Neuronal stem cell (in vitro differentiated cells): ENCODE measurements around the gene TEKT3.

Experiments
- DNase-seq: peaks from one replicate; pipeline ENCODE4 v3.0.0-alpha.2; 2013; ENCODE audit warnings: low spot score
- H2AFZ ChIP-seq: one replicate; pipeline ENCODE4 v1.6.1; 2013; ENCODE audit warnings: mild to moderate bottlenecking, low read length, inconsistent platforms
- H2AK5ac ChIP-seq: 2 replicates; pipeline ENCODE4 v1.6.1; 2013; ENCODE audit warnings: low read depth, mild to moderate bottlenecking, inconsistent platforms, low read length, moderate library complexity, mixed read lengths
- H2BK120ac ChIP-seq: 2 replicates; pipeline ENCODE4 v1.6.1; 2013; ENCODE audit warnings: low read depth, mild to moderate bottlenecking, inconsistent platforms, low read length, moderate library complexity, mixed read lengths
- H2BK12ac ChIP-seq: one replicate; pipeline ENCODE4 v1.6.1; 2013; ENCODE audit warnings: low read length, inconsistent platforms
- H2BK15ac ChIP-seq: 2 replicates; pipeline ENCODE4 v1.6.1; 2013; ENCODE audit warnings: mild to moderate bottlenecking, low read length, inconsistent platforms, mixed read lengths
- H2BK5ac ChIP-seq: one replicate; pipeline ENCODE4 v1.6.1; 2013; ENCODE audit warnings: inconsistent platforms, mild to moderate bottlenecking, low read length, moderate library complexity
- H3K14ac ChIP-seq: one replicate; pipeline ENCODE4 v1.6.1; 2013; ENCODE audit warnings: low read length, inconsistent platforms
- H3K18ac ChIP-seq: 2 replicates; pipeline ENCODE4 v1.6.1; 2013; ENCODE audit warnings: low read length, inconsistent platforms
- H3K23ac ChIP-seq: 2 replicates; pipeline ENCODE4 v1.6.1; 2013; ENCODE audit warnings: low read depth, mild to moderate bottlenecking, mixed read lengths, low read length, inconsistent platforms; ENCODE audit not compliant: poor library complexity
- H3K27ac ChIP-seq: replicated peaks from 3 replicates; pipeline ENCODE4 v1.5.1; 2013; ENCODE audit warnings: low read length, inconsistent platforms
- H3K27me3 ChIP-seq, 3 experiments: 2 replicates each; pipeline ENCODE4 v1.6.1; 2013; ENCODE audit warnings: low read length in 3 of 3, mild to moderate bottlenecking in 2 of 3, inconsistent platforms in 1 of 3, low read depth in 1 of 3, mixed read lengths in 1 of 3, moderate library complexity in 1 of 3; ENCODE audit not compliant: control insufficient read depth in 3 of 3, insufficient read depth in 3 of 3
- H3K36me3 ChIP-seq, 2 donors: replicated peaks in 1 of 2; 2 replicates each; pipeline ENCODE4 v1.6.1; 2013; ENCODE audit warnings: low read length in 2 of 2; ENCODE audit not compliant: control insufficient read depth in 2 of 2, insufficient read depth in 2 of 2
- H3K4ac ChIP-seq: 2 replicates; pipeline ENCODE4 v1.6.1; 2013; ENCODE audit warnings: inconsistent platforms, mild to moderate bottlenecking, low read length, moderate library complexity
- H3K4me1 ChIP-seq, 2 donors: 1 replicate in 1 of 2; 2 replicates in 1 of 2; pipeline ENCODE4 v1.6.1; 2013; ENCODE audit warnings: low read length in 2 of 2, low read depth in 1 of 2; ENCODE audit not compliant: control insufficient read depth in 2 of 2, insufficient read depth in 1 of 2
- H3K4me2 ChIP-seq: one replicate; pipeline ENCODE4 v1.6.1; 2013; ENCODE audit warnings: mild to moderate bottlenecking, low read length, inconsistent platforms; ENCODE audit not compliant: insufficient read depth, poor library complexity, severe bottlenecking
- H3K4me3 ChIP-seq, 2 donors: 2 replicates each; pipeline ENCODE4 v1.5.1; 2013; ENCODE audit warnings: low read length in 2 of 2, mild to moderate bottlenecking in 2 of 2, inconsistent platforms in 1 of 2, moderate library complexity in 1 of 2
- H3K79me1 ChIP-seq: one replicate; pipeline ENCODE4 v1.6.1; 2013; ENCODE audit warnings: low read depth, mild to moderate bottlenecking, inconsistent platforms, low read length, moderate library complexity
- H3K9ac ChIP-seq: one replicate; pipeline ENCODE4 v1.6.1; 2013; ENCODE audit warnings: mild to moderate bottlenecking, low read depth, low read length, inconsistent platforms; ENCODE audit not compliant: poor library complexity
- H3K9me3 ChIP-seq, 2 donors: replicated peaks in 1 of 2; 2 replicates each; pipeline versions ENCODE3 to v1.6.1; 2013; ENCODE audit warnings: low read length in 2 of 2, mild to moderate bottlenecking in 2 of 2, inconsistent platforms in 1 of 2, low read depth in 1 of 2, mixed read lengths in 1 of 2, moderate library complexity in 1 of 2; ENCODE audit not compliant: control insufficient read depth in 2 of 2, insufficient read depth in 1 of 2
- H4K8ac ChIP-seq: one replicate; pipeline ENCODE4 v1.6.1; 2013; ENCODE audit warnings: low read depth, mild to moderate bottlenecking, inconsistent platforms, low read length, moderate library complexity
- H4K91ac ChIP-seq: one replicate; pipeline ENCODE4 v1.6.1; 2013; ENCODE audit warnings: low read length, low read depth, mild to moderate bottlenecking, inconsistent platforms; ENCODE audit not compliant: poor library complexity
- WGBS, 2 donors: extraction: QIAGEN DNeasy Blood & Tissue Kit; methylation state at CpG; one replicate each; pipeline ENCODE4 v1.1.7; 2013; ENCODE audit warnings: missing lambda C conversion rate in 2 of 2, mixed read lengths in 1 of 2; ENCODE audit not compliant: insufficient read length in 2 of 2, insufficient replicate concordance in 1 of 2; ENCODE audit errors: extremely low coverage in 2 of 2; 5-methylcytosine and 5-hydroxymethylcytosine counted together

TEKT3 gene

GRCh38 chr17:15263680-15264079 lies 77.7 kb downstream of the TEKT3 start:
- no peak overlapping the region for H3K14ac ChIP-seq
- no peak overlapping the region for H2BK12ac ChIP-seq
- no peak overlapping the region for H3K23ac ChIP-seq
- H2BK15ac ChIP-seq, result no peak overlapping the region
- peaks cover 7 to 78% (median 40%) of the 10 kb centered on the region in 3 experiments for H3K27me3 ChIP-seq
- H3K9ac ChIP-seq, result no peak overlapping the region
- no peak overlapping the region for H2BK5ac ChIP-seq
- no peaks in the 10 kb centered on the region for H3K9me3 ChIP-seq
- no peak overlapping the region for H4K91ac ChIP-seq
- H3K4me1 ChIP-seq, result peaks cover 9 to 14% of the 10 kb centered on the region in 2 donors
- no peak for DNase-seq
- no peak overlapping the region for H3K4me2 ChIP-seq
- no peak overlapping the region for H3K27ac ChIP-seq
- no peaks in the 10 kb centered on the region for H3K36me3 ChIP-seq
- H3K18ac ChIP-seq, result no peak overlapping the region
- no peak overlapping the region for H2AK5ac ChIP-seq
- no peak overlapping the region for H3K4ac ChIP-seq
- H4K8ac ChIP-seq, result no peak overlapping the region
- H2BK120ac ChIP-seq, result no peak overlapping the region
- H3K79me1 ChIP-seq, result no peaks in the 10 kb centered on the region
- H2AFZ ChIP-seq, result peak overlapping the region; percentile 96
- WGBS, 2 donors, result no CpG with 5 or more reads among the region's 3 CpGs
- no peak overlapping the region for H3K4me3 ChIP-seq

GRCh38 chr17:15263206-15263579 lies 78.2 kb downstream of the TEKT3 start:
- no peak overlapping the region for H3K4ac ChIP-seq
- H4K91ac ChIP-seq, result no peak overlapping the region
- H2BK15ac ChIP-seq, result no peak overlapping the region
- H3K27me3 ChIP-seq, result peaks cover 7 to 73% (median 40%) of the 10 kb centered on the region in 3 experiments
- H2AFZ ChIP-seq, result peak overlapping the region; percentile 96
- H3K4me3 ChIP-seq, result peak overlapping the region; percentile 36 to 71
- H4K8ac ChIP-seq, result no peak overlapping the region
- H2BK120ac ChIP-seq, result no peak overlapping the region
- H3K79me1 ChIP-seq, result no peaks in the 10 kb centered on the region
- no peak overlapping the region for H2BK5ac ChIP-seq
- H3K27ac ChIP-seq, result no peak overlapping the region
- H3K9me3 ChIP-seq, result no peaks in the 10 kb centered on the region
- no peak overlapping the region for H2AK5ac ChIP-seq
- H3K23ac ChIP-seq, result peak overlapping the region; percentile 34
- no peaks in the 10 kb centered on the region for H3K36me3 ChIP-seq
- H3K4me2 ChIP-seq, result peak overlapping the region; percentile 88
- peak overlapping the region; percentile 44 for H3K9ac ChIP-seq
- H2BK12ac ChIP-seq, result no peak overlapping the region
- H3K18ac ChIP-seq, result peak overlapping the region; percentile 24
- no peak overlapping the region for H3K14ac ChIP-seq
- H3K4me1 ChIP-seq, result peaks cover 9 to 14% of the 10 kb centered on the region in 2 donors
- peak; percentile 33 for DNase-seq
- no CpG with 5 or more reads among the region's 17 CpGs for WGBS, 2 donors

- peak; percentile 40 for DNase-seq
- no peak overlapping the region for H3K23ac ChIP-seq
- H3K9ac ChIP-seq, result peak overlapping the region; percentile 54
- H2BK5ac ChIP-seq, result peak overlapping the region; percentile 8
- H3K4me1 ChIP-seq, result peaks cover 9 to 14% of the 10 kb centered on the region in 2 donors
- no peaks in the 10 kb centered on the region for H3K79me1 ChIP-seq
- no CpG with 5 or more reads among the region's 60 CpGs for WGBS, 2 donors
- H2AFZ ChIP-seq, result peak overlapping the region; percentile 96
- peak overlapping the region; percentile 67 for H3K18ac ChIP-seq
- H3K27ac ChIP-seq, result no peak overlapping the region
- no peak overlapping the region for H2AK5ac ChIP-seq
- peak overlapping the region; percentile 36 to 71 for H3K4me3 ChIP-seq
- no peaks in the 10 kb centered on the region for H3K9me3 ChIP-seq
- no peak overlapping the region for H2BK120ac ChIP-seq
- H3K27me3 ChIP-seq, result peaks cover 7 to 67% (median 40%) of the 10 kb centered on the region in 3 experiments
- no peak overlapping the region for H4K8ac ChIP-seq
- H4K91ac ChIP-seq, result no peak overlapping the region
- peak overlapping the region; percentile 88 for H3K4me2 ChIP-seq
- no peak overlapping the region for H2BK15ac ChIP-seq
- H3K4ac ChIP-seq, result no peak overlapping the region
- H3K36me3 ChIP-seq, result no peaks in the 10 kb centered on the region
- no peak overlapping the region for H2BK12ac ChIP-seq
- peak overlapping the region; percentile 11 for H3K14ac ChIP-seq
These were observed 78.8 kb downstream of the TEKT3 start for GRCh38 chr17:15262291-15263205.

- Histone ChIP-seq H3K14ac (no peak overlapping the region), H4K8ac (no peak overlapping the region), H3K18ac (peak overlapping the region; percentile 1), H3K9ac (no peak overlapping the region), H3K4ac (no peak overlapping the region), H3K27ac (no peak overlapping the region), H3K4me2 (peak overlapping the region; percentile 92), H3K36me3 (no peaks in the 10 kb centered on the region), H2AK5ac (no peak overlapping the region), H2AFZ (peak overlapping the region; percentile 96), H3K23ac (no peak overlapping the region), H2BK15ac (no peak overlapping the region), H3K4me3 (peak overlapping the region; percentile 76 to 79), H3K4me1 (peaks cover 9 to 14% of the 10 kb centered on the region in 2 donors), H3K27me3 (peaks cover 7 to 60% (median 40%) of the 10 kb centered on the region in 3 experiments), H3K9me3 (no peaks in the 10 kb centered on the region), H2BK12ac (no peak overlapping the region), H3K79me1 (no peaks in the 10 kb centered on the region), H2BK120ac (no peak overlapping the region), H4K91ac (no peak overlapping the region), H2BK5ac (no peak overlapping the region)
- DNase-seq, result no peak
- no CpG with 5 or more reads among the region's 9 CpGs for WGBS, 2 donors
These were observed 79.6 kb downstream of the TEKT3 start for GRCh38 chr17:15261802-15262290.
